ENCODE measurements around the gene ITGAX.

- TF ChIP-seq POLR2AphosphoS5 (IDR thresholded peaks at IDR 0.05; ENCODE audit: low read depth, low read length) (peak; percentile 62; the same call in 1 of the 2 replicates), POLR2A (IDR thresholded peaks at IDR 0.05; ENCODE audit: low read depth, low read length) (no peak), TAF1 (IDR thresholded peaks at IDR 0.05; ENCODE audit: borderline replicate concordance, low read depth, low read length) (no peak)
These were observed 23.1 kb upstream of the ITGAX start for GRCh38 chr16:31331807-31332301.

Measured in GM12892 (cell line).